ENCODE data around the gene IRGC. TPM values are rescaled to one million over a fixed set of nuclear protein-coding genes. Genes with fewer than 3 reads are reported as not detected.

Gene IRGC
- total RNA-seq, 1 experiment from 2014 or later = not detected

GRCh38 chr19:43724896-43725295 is 9.0 kb downstream of the IRGC start:
- no peak for DNase-seq (ENCODE audit: low spot score)

- DNase-seq (ENCODE audit: low spot score) = no peak
These were observed 9.6 kb downstream of the IRGC start for GRCh38 chr19:43725468-43725867.

- no peak for DNase-seq (ENCODE audit: low spot score)
These were observed 11.1 kb downstream of the IRGC start for GRCh38 chr19:43726736-43727592.

GRCh38 chr19:43727593-43727853 is 11.6 kb downstream of the IRGC start:
- DNase-seq (ENCODE audit: low spot score) = no peak

- no peak for DNase-seq (ENCODE audit: low spot score)
These were observed 14.0 kb downstream of the IRGC start for GRCh38 chr19:43729919-43730318.

- no peak for DNase-seq (ENCODE audit: low spot score)
These were observed 15.5 kb downstream of the IRGC start for GRCh38 chr19:43731346-43731745.

- DNase-seq (ENCODE audit: low spot score) = no peak
These were observed 16.0 kb downstream of the IRGC start for GRCh38 chr19:43731846-43732245.

- DNase-seq (ENCODE audit: low spot score) = no peak
These were observed 19.1 kb downstream of the IRGC start for GRCh38 chr19:43735013-43735412.

GRCh38 chr19:43735957-43736356 is 20.1 kb downstream of the IRGC start:
- no peak for DNase-seq (ENCODE audit: low spot score)

GRCh38 chr19:43738780-43739211 is 22.9 kb downstream of the IRGC start:
- DNase-seq (ENCODE audit: low spot score) = peak; percentile 68

- DNase-seq (ENCODE audit: low spot score) = peak; percentile 82
These were observed 23.8 kb downstream of the IRGC start for GRCh38 chr19:43739439-43740235.

GRCh38 chr19:43741075-43741825 is 25.4 kb downstream of the IRGC start:
- DNase-seq (ENCODE audit: low spot score) = no peak

GRCh38 chr19:43743059-43743458 is 27.2 kb downstream of the IRGC start:
- peak; percentile 93 for DNase-seq (ENCODE audit: low spot score)

GRCh38 chr19:43747557-43748204 is 31.8 kb downstream of the IRGC start:
- peak; percentile 71 for DNase-seq (ENCODE audit: low spot score)

GRCh38 chr19:43748205-43748594 is 32.3 kb downstream of the IRGC start:
- no peak for DNase-seq (ENCODE audit: low spot score)

GRCh38 chr19:43748685-43749084 is 32.8 kb downstream of the IRGC start:
- no peak for DNase-seq (ENCODE audit: low spot score)

GRCh38 chr19:43749152-43749551 is 33.3 kb downstream of the IRGC start:
- no peak for DNase-seq (ENCODE audit: low spot score)

GRCh38 chr19:43749898-43750297 is 34.0 kb downstream of the IRGC start:
- no peak for DNase-seq (ENCODE audit: low spot score)

GRCh38 chr19:43751466-43752220 is 35.8 kb downstream of the IRGC start:
- no peak for DNase-seq (ENCODE audit: low spot score)

- DNase-seq (ENCODE audit: low spot score) = no peak
These were observed 36.5 kb downstream of the IRGC start for GRCh38 chr19:43752287-43752875.

- DNase-seq (ENCODE audit: low spot score) = no peak
These were observed 38.3 kb downstream of the IRGC start for GRCh38 chr19:43754253-43754502.

All from A172 (cell line).